ENCODE measurements around the gene SCFD2.
A peak's percentile ranks its signal among the peaks of the same experiment; 100 is the strongest.
"Not testable (repeated sequence)": the region's sequence is repeated elsewhere in the genome, so short reads cannot be mapped to it uniquely, and the experiment has no call there.

SCFD2 gene

DNA sequence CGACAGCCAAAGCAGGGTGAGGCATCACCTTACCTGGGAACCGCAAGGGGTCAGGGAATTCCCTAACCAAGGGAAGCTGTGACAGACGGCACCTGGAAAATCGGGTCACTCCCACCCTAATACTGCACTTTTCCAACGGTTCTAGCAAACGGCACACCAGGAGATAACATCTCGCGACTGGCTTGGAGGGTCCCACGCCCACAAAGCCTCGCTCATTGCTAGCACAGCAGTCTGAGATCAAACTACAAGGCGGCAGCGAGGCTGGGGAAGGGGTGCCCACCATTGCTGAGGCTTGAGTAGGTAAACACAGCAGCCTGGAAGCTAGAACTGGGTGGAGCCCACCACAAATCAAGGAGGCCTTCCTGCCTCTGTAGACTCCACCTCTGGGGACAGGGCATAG is 25.7 kb downstream of the SCFD2 start:
- not testable (repeated sequence) for DNase-seq

- not testable (repeated sequence) for DNase-seq
Measured at GRCh38 chr4:53334916-53335315, 30.9 kb downstream of the SCFD2 start.

- no peak for DNase-seq
Measured at GRCh38 chr4:53326535-53326934, 39.3 kb downstream of the SCFD2 start.

GRCh38 chr4:53322696-53323095 is 43.2 kb downstream of the SCFD2 start:
- peak; percentile 32 for DNase-seq

GRCh38 chr4:53321984-53322289 is 43.9 kb downstream of the SCFD2 start:
- no peak for DNase-seq

- peak; percentile 96 for DNase-seq
Measured at GRCh38 chr4:53321151-53321983, 44.5 kb downstream of the SCFD2 start.

DNA sequence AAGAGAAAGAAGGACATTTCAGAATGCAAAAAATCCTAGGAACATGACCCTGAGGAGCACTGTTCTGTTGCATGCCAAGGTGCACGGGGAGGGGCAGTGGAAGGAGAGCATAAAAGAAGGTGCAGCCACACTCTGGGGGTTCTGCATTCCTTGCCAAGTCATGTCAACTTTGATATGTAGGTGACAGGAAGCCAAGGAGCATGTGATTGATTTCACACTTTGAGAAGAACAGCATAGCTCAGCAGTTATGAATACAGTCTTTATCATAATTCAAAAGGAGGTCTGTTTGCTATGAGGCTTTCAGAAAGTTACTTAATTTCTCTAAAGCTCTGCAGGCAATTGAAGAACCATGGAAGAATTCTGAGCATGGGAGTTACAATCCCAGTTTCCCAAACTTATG is 50.6 kb downstream of the SCFD2 start:
- peak; percentile 71 for DNase-seq

DNA sequence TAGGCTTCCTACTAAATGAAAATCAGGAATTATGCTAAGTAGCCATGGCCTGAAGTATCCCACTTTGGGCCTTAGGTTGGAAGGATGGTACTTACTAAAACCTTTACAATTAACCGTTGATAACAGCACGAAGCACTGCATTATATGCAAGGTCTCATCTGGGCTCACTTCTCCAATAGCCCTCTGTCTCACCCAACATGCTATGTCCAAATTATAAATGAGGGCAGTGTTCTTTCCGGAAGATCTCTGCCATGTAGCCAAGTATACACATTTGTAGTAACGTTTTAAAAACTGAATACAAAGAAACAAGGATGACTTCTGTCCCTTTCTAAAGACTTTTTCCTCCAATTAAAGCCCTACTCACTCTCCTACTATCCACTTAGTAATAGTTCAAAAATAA is 51.6 kb downstream of the SCFD2 start:
- no peak for DNase-seq

- DNase-seq, result peak; percentile 64
Measured at GRCh38 chr4:53313510-53313909, 52.4 kb downstream of the SCFD2 start.

DNA sequence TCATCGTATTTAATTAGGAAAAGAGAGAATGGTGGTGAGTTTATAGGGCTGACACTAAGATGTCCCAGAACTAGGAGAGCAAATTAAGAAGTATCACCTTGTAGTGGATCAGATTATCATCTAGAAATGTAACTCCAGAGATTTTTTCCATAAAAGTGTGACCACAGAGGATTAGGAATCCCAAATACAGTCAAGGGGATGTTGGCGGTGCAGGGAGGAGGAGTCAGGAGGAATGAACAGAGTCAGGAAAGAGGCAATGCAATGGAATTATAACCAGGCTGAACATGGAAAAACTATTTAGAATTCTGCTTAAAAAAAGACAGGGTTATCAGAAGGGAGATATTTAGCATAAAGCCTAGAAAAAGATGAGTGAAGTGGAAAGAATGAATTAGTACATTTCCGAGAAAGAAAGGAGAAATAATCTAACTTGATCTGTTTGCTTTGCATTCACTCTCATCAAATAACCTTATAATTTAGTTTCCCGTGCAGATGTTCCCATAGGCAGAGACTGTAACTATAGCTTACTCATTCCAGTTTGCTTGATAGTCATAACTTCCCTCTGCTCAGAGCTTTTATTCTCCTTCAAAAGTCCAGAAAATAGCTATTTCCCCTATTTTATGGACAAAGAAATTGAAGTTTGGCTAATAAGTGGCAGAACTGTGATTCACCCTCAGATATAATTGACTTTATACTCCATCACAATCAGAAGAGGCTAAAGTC is 56.4 kb downstream of the SCFD2 start:
- peak; percentile 47 for DNase-seq

DNA sequence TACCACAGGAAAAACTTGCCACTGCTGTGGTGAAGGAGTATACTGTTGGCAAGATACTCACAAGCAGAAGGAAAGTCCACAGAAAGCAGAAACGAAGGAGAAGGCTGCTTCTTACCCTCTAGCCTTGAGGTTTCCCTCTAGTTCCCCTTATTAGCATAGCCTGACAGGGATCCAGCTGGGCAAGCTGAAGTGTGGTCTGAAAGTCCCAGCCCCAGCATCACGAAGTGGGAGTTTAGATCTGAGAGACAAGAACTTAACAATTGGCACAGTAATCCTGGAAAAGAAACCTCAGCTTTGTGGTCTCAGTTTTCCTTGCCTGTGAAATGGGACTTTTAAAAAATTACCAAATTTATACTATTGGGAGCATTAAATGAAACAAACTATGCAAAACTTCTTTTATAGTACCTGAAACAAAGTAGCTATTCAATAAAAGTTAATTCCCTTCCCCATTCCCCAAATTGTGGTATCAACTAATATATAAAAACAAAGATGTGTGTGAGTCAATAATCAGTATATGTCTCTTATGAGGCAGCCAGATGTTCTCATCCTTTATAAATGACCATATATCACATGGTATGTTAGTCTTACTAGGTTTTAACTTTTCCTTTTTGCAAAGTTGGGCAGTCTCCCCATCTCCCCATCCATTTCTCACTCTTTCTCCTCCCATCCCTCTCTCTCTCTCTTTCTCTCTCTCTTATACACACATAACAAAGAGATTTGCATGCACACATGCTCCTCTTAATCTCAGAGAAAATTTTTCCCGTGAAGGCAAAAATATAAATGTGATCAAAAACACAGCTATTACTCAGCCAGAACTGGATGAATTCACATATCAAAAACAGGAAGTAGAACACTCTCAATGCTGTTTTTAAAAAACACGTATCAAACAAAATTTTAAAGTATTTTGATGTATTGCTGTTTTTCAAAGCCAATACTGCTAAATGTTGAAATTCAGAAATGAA is 57.8 kb downstream of the SCFD2 start:
- DNase-seq, result peak; percentile 42

DNA sequence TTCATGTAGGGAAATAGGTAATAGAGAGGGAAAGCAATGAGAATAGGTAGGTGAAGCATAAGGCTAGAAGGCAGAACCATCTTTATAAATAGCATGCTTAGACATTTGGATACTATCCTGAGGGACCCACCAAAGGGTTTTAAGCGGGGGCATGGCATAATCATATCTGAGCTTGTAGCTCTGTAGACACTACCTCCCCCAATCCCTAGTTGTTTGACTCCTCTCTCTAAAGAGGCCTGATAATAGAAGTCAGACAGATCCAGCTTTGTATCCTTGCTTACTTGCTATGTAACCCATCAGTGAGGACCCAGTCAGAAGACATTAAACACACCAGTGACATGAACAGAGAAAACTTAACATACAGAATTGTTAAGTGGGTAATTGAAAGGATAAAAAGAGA is 58.7 kb downstream of the SCFD2 start:
- peak; percentile 20 for DNase-seq

DNA sequence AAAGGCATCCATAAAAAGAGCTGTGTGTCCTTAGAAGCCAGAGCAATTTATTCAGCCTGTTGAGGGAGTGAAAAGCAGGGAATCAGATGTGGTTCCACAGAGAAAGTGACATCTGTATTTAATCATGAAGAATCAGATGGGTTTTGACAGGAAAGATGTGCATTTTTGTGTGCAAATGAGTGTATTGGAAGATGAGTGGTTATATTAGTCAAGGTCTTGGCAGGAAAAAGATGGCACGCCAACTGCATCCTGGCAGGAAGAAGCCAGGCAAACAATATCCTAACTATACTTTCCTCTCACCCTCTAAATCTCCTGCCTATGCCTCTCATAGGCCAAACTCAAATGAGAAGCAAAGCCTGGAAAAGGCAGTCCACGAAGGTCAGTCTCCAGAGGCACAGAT is 59.1 kb downstream of the SCFD2 start:
- DNase-seq, result peak; percentile 93

DNA sequence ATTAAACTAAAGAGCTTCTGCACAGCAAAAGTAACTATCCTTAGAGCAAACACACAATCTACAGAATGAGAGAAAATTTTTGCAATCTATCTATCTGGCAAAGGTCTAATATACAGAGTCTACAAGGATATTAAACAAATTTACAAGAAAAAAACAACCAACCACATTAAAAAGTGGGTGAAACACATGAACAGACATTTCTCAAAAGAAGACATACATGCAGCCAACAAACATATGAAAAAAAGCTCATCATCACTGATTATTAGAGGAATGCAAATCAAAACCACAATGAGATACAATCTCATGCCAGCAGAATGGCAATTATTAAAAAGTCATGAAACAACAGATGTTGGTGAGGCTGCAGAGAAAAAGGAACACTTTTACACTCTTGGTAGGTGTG is 73.7 kb downstream of the SCFD2 start:
- not testable (repeated sequence) for DNase-seq

- no peak for DNase-seq
Measured at GRCh38 chr4:53281438-53281837, 84.4 kb downstream of the SCFD2 start.

DNA sequence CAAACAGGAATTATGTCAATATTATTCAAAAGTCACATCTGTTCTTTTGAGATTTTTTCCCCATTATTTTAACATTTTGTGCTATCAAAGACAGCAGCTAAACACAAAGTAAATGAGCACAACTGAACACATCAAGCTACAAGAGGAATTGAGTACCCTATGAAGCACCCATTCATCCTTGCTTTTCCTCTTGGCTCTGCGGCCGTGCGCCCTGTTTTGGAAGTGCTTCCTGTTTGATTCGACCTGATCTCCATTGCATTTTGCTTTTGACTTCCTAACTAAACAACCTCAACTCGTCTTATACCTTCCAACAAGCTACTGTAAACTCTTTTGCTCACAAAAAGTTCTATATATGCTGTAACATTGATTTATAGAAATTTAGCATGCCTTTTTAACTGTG is 85.0 kb downstream of the SCFD2 start:
- no peak for DNase-seq

DNA sequence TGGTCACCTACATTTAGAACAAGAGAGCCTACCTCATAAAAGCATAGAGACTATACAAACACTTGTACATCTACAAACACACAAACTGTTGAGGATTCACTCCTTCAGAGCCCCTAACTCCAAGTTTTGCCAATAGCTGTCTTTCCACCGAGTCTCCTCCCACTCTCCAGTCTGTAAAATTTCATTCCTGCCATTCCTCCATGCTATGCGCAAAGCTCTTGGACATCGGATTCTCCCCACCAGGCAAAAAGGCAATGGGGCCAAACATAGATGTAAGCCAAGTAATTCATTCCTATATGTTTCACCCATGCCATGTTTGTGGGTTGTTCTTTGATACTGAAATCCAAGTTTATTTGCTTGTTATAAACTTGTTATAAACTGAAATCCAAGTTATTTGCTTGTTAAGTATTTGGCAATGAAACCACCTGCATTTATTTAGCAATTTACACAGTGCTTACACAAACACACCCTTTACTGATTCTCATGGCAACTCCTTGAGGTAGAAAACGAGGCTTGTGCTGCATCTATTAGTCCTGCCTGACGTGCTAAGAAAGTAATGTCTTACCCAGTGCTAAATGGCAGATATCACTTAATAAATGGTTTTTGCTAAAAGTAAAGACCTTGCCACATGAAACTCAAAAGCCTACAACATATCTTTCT is 91.1 kb downstream of the SCFD2 start:
- no peak for DNase-seq

GRCh38 chr4:53273726-53274125 is 92.1 kb downstream of the SCFD2 start:
- DNase-seq, result peak; percentile 21

- no peak for DNase-seq
Measured at GRCh38 chr4:53267026-53267425, 98.8 kb downstream of the SCFD2 start.

GRCh38 chr4:53255986-53256385 is 109.9 kb downstream of the SCFD2 start:
- DNase-seq, result not testable (repeated sequence)

DNA sequence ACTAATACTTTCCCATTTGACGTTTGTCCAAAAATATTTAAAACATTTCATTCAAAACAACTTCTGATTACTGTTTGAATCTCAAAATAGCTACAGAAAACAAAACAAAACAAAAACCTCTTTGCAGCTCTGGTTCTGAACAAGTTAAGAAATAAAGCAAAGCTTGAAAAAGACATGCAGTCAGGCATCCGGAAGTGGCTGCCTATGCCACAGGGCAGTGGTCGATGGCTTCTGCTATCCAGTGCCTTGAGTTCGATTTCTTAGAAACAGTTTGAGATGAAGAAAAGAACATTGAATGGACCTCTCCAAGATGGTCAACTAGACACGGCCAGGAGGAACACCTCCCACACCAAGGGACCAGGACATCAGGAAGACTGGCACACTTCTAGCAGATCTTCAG is 125.3 kb downstream of the SCFD2 start:
- no peak for DNase-seq

DNA sequence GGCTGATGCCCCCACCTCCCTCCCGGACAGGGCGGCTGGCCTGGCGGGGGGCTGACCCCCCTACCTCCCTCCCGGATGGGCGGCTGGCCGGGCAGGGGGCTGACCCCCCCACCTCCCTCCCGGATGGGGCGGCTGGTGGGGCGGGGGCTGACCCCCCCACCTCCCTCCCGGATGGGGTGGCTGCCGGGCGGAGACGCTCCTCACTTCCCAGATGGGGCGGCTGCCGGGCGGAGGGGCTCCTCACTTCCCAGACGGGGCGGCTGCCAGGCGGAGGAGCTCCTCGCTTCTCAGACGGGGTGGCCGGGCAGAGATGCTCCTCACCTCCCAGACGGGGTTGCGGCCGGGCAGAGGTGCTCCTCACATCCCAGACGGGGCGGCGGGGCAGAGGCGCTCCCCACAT is 127.5 kb downstream of the SCFD2 start:
- DNase-seq, result not testable (repeated sequence)

All from fibroblast of skin of abdomen (primary cell).